HG02623 (cell line): ENCODE measurements around the gene ABO.
"Not testable (repeated sequence)": the region's sequence is repeated elsewhere in the genome, so short reads cannot be mapped to it uniquely, and the experiment has no call there.

ENCODE experiments used
- ATAC-seq: cut with Tn5 transposase; IDR thresholded peaks from one replicate; pipeline ENCODE4 v1.9.1; 2021; ENCODE audit warnings: moderate library complexity; ENCODE audit not compliant: unreplicated experiment

ABO gene

GRCh38 chr9:133227242-133227860, 47.6 kb downstream of the ABO start:
- no peak for ATAC-seq

- no peak for ATAC-seq
Measured at GRCh38 chr9:133226219-133227171, 48.5 kb downstream of the ABO start.

- no peak for ATAC-seq
Measured at GRCh38 chr9:133225171-133226011, 49.6 kb downstream of the ABO start.

- no peak for ATAC-seq
Measured at GRCh38 chr9:133224762-133225161, 50.2 kb downstream of the ABO start.

- not testable (repeated sequence) for ATAC-seq
Measured at GRCh38 chr9:133223159-133223756, 51.7 kb downstream of the ABO start.

GRCh38 chr9:133221994-133222393, 53.0 kb downstream of the ABO start:
- ATAC-seq = not testable (repeated sequence)

- ATAC-seq = no peak
Measured at GRCh38 chr9:133221177-133221809, 53.7 kb downstream of the ABO start.

- not testable (repeated sequence) for ATAC-seq
Measured at GRCh38 chr9:133218049-133218975, 56.7 kb downstream of the ABO start.

GRCh38 chr9:133217333-133217988, 57.5 kb downstream of the ABO start:
- ATAC-seq = not testable (repeated sequence)

GRCh38 chr9:133214276-133214675, 60.7 kb downstream of the ABO start:
- not testable (repeated sequence) for ATAC-seq

- no peak for ATAC-seq
Measured at GRCh38 chr9:133210609-133211008, 64.4 kb downstream of the ABO start.

- no peak for ATAC-seq
Measured at GRCh38 chr9:133210202-133210532, 64.8 kb downstream of the ABO start.

- not testable (repeated sequence) for ATAC-seq
Measured at GRCh38 chr9:133209327-133210201, 65.4 kb downstream of the ABO start.

GRCh38 chr9:133208880-133209300, 66.1 kb downstream of the ABO start, which contains the start of gene OBP2B:
Gene OBP2B, minus strand, starts transcription at chr9:133209250. Its CDS starts 51 bp downstream, at chr9:133209199.
- not testable (repeated sequence) for ATAC-seq

- not testable (repeated sequence) for ATAC-seq
Measured at GRCh38 chr9:133208171-133208879, 66.7 kb downstream of the ABO start.

- ATAC-seq = no peak
Measured at GRCh38 chr9:133207540-133208170, 67.3 kb downstream of the ABO start.
